ENCODE measurements around the gene MID2.
"Not testable (repeated sequence)": the region's sequence is repeated elsewhere in the genome, so short reads cannot be mapped to it uniquely, and the experiment has no call there.

The MID2 gene

GRCh38 chrX:107845625-107846024 is 20.0 kb downstream of the MID2 start:
- DNase-seq, result no peak

DNA sequence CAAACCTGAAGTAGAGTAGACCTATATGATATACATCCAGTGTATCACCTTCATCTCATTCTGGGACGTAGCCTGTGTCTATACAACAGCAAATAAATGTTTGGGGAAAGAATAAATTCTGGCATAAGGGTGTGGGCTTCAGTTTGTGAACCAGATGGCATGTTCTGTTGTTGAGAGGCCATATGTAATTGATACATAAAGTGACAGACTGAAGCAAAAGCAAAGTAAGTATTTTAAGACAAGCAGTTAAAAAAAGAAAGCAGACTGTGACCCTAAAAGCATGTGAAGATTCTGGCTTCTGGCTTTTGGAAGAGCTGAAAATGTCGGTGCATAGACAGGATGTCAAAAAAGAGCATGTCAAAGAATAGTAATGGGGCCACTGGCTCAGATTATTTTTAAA is 22.9 kb downstream of the MID2 start:
- no peak for DNase-seq

DNA sequence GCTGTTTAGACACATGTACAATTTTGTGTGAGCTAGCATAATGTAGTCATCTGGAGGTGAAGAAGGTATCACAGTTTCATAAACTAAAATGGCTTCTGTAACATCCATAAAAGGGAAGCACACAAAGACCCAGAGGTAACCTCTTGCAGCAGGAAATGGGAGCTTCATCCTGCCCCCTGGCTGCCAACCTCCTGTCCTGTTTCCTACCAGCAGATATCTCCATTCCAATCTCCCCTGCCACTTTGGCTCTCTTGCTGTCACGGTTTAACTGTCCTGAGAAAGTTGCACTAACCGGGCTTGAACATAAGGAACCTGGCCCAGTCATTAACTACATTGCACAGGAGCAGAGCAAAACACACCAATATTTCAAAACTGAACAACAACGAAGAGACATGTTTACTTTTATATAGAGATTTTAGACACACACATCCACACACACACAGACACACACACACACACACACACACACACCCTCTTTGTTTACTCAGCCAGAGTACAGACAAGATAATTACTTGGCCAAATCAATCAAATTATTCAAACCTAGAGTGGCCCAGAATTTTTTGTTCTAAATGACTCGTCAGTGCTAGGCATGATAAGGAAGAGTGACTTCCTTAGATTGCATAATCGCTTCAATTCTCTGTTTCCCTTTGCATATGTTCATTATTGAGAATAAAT is 24.2 kb downstream of the MID2 start:
- DNase-seq, result no peak

DNA sequence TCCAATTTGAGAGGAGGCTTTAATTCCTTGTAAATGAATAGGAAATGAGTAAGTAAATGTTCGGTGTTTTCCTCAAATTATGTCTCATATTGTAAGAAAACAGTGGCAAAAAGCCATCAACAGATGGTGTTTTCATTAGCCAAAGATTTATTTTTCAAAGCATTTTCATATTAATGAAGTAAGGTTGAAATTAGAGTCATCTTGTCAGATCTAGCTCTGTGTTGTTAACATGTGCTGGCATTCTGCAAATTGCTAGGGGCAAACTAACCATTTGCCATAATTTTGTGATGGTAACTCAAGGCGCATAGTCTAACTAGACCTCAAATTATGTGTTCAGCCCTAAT is 24.7 kb downstream of the MID2 start:
- no peak for DNase-seq

- DNase-seq, result no peak
These were observed 25.5 kb downstream of the MID2 start for GRCh38 chrX:107851215-107851614.

DNA sequence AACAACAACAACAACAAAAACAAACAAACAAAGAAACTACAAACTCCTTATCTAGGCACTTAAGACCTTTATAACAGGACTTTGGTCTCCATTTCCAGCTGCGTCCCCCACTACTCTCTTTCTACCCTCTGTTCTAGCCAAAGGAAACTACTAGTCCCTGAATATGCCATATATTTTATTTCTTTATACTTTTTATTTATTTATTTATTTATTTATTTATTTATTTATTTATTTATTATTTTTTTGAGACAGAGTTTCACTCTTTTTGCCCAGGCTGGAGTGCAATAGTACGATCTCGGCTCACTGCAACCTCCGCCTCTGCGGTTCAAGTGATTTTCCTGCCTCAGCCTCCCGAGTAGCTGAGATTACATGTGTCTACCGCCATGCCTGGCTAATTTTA is 26.0 kb downstream of the MID2 start:
- not testable (repeated sequence) for DNase-seq

DNA sequence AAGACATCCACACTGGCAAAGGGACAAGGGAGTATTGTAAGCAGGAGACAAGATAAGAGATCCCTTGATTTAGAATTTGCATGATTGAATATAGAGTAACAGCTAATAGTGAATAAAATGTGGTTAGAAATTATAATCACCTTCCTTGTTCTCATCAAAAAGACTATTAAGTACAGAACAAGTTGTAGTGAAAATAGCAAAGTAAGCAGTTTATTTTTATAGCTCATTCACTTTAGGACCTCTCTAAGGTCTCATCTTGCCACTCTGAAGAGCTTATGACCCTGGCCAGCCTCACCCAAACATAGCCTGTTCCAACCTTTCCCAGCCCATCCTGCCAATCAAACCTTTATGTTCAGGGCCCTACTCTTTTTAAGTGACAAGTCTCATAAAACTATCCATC is 30.6 kb downstream of the MID2 start:
- no peak for DNase-seq

DNA sequence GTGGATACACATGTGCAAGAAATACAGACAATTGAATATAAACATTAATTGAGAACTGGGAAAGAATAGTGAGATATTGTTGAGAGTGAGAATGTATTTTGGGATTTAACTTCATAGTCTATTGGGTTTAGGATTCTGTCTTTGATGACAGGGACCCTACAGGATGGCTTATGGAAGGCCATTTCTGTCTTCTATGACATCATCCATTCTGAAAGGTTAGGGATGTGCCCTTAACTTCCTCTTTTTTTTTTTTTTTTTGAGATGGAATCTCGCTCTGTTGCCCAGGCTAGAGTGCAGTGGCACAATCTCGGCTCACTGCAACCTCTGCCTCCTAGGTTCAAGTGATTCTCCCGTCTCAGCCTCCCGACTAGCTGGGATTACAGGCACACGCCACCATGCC is 31.4 kb downstream of the MID2 start:
- not testable (repeated sequence) for DNase-seq

- DNase-seq, result no peak
These were observed 32.2 kb downstream of the MID2 start for GRCh38 chrX:107857837-107858236.

- no peak for DNase-seq
These were observed 35.4 kb downstream of the MID2 start for GRCh38 chrX:107861056-107861455.

DNA sequence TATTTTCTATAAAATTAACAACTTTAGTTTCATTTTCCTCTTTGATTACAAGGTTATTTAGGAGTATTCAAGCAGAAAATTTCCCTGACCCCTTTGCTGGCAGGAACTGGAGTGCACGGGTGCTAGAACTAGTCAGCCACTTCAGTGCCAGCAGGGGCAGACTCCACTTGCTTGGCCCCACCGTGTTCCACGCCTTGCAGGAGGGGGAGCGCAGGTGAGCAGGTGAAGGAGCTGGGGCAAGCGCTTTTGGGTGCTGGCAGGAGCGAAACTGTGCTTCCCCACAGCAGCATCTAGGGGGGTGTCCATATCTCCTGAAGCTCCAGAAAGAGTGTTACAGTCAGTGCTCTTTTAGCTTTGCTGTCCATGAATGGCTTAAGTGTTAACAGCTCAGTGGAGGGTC is 45.5 kb downstream of the MID2 start:
- DNase-seq, result no peak

- no peak for DNase-seq
These were observed 52.4 kb downstream of the MID2 start for GRCh38 chrX:107878106-107878505.

DNA sequence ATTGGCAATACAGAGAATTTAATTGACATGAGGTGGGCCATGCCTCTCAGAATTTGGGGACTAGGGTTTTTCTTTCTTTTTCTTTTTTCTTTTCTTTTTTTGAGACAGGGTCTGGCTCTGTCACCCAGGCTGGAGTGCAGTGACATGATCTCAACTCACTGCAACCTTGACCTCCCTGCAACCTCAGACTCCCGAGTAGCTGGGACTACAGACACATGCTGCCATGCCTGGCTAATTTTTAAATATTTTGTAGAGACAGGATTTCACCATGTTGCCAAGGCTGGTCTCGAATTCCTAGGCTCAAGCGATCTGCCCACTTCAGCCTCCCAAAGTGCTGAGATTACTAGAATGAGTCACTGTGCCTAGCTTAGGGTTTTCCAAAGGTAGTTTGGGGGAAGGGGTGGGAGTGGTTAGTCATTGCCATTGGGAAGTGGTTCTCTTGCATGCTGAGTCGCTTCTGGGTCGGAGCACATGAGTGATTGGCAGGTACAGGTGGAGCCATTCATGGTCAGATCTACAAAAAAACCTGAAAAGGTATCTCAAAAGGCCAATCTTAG is 54.5 kb downstream of the MID2 start:
- DNase-seq, result no peak

DNA sequence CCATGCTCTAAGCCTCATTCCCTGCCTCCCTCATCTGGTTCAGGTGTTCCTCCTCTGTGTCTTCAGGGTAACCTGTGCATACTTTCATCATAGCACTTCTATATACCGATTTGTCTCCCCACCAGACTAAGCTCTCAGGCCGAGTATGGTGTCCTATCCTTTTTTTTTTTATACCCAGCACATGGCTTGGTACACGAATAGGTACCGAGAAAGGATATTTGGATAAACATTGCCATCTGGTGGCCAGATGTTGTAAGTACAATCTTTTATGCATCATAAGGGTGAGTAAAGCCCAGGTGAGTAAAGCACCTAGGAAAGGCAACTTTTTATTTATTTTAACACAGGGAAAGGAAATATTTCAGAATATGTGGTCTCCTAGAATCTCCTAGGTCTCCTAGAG is 68.4 kb downstream of the MID2 start:
- DNase-seq, result peak in 1 of 2 experiments; percentile 20

GRCh38 chrX:107902721-107903120 is 77.1 kb downstream of the MID2 start:
- no peak for DNase-seq

GRCh38 chrX:107905366-107905765 is 79.7 kb downstream of the MID2 start:
- DNase-seq, result no peak

DNA sequence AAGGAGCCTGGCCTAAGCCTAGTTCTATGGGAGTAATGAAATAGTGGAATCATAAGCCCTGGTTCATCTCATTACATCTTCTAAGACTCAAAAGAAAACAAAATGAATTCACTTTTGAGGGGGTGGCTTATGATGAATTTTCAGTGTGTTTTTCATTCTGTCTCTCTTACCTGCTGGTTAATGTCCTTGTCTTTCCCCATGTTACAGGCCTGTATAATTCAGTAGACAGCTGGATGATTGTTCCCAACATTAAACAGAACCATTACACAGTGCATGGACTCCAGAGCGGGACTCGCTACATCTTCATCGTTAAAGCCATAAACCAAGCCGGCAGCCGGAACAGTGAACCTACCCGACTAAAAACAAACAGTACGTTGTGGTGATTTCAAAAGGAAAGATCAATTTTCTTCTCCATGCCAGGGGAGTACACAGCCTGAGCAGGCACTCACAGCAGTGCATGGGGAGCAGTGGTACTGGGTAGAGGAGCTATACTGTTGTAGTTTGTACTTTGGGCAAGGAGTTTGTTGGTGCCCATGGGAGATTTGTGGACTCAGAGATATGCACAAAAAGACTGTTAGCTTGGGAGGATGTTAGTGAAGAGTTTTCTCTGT is 98.6 kb downstream of the MID2 start:
- DNase-seq, result no peak

- no peak for DNase-seq
These were observed 108.6 kb downstream of the MID2 start for GRCh38 chrX:107934262-107934661.

DNA sequence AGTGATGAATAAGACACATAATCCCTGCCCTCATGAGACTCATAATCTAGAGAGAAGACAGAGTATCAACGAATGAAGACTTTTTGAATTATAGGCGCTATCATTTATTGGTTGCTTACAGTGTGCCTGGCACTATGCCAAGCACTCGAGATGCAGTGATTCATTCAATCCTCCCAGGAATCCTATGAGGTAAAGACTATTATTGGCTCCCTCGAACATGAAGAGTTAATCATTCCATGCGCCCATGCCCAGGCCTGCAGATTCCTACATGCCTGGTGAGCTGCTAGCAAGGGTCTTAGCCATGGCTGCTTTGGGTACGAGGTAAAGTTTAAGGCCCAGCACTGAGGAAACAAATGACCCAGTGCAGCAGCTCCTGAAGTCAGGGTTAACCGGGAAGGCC is 109.5 kb downstream of the MID2 start:
- no peak for DNase-seq

- DNase-seq, result no peak
These were observed 110.2 kb downstream of the MID2 start for GRCh38 chrX:107935664-107936433.

DNA sequence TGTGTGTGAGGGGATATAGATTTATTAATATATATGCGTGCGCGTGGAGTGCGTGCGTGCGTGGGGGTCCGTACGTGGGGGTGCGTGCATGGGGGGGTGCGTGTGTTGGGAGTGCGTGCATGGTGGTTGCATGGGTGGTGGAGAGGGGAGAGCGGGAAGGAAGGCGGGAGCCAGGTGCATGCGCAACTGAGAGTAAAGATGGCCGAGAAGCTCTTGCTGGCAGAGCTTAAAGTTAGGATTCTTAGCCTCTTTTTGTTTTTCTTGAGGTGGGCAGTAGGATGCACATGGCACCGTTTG is 110.7 kb downstream of the MID2 start:
- no peak for DNase-seq

DNA sequence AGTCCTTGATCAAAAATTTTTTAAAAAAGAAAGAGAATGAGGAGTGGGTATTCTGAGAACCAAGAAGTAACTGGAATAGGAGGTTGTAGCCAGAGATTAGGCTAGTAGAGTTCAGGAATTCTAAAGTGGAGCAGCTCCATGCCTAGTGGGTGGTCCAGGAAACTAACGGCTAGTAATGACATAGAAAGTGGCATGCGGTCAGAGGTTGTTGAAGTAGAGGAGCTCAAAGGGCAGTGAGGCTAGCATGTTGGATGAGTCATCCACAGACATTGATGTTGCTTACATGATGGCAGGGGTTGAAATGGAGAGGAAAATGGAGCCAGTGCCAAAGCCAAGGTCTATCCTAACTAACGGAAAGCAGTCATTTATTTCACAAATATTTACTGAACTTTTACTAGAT is 114.4 kb downstream of the MID2 start:
- DNase-seq, result no peak

GRCh38 chrX:107955337-107955736 is 129.7 kb downstream of the MID2 start:
- DNase-seq, result not testable (repeated sequence)

GRCh38 chrX:107968623-107969022 is 143.0 kb downstream of the MID2 start:
- no peak for DNase-seq
